C4-2B (cell line): ENCODE measurements around the gene PFKFB4.

Source experiments
- H3K27ac ChIP-seq: fragments of 450-650 bp; 2 replicates; pipeline ENCODE4 v1.5.1; 2017
- CTCF ChIP-seq: fragments of 450-650 bp; conservative IDR thresholded peaks from 2 replicates; pipeline ENCODE4 v1.5.1; 2017; ENCODE audit warnings: mild to moderate bottlenecking
- ZFX ChIP-seq: fragments of 450-650 bp; IDR thresholded peaks from 2 replicates; pipeline ENCODE4 v1.6.1; 2017

The PFKFB4 gene

GRCh38 chr3:48581621-48582481 lies 25.2 kb upstream of the PFKFB4 start:
- no peak for TF ChIP-seq CTCF
- no peak for TF ChIP-seq ZFX
- no peak overlapping the region for H3K27ac ChIP-seq

GRCh38 chr3:48576647-48577046 lies 20.0 kb upstream of the PFKFB4 start:
- no peak overlapping the region for H3K27ac ChIP-seq
- TF ChIP-seq ZFX (no peak), CTCF (no peak)

- TF ChIP-seq CTCF = no peak
- no peak for TF ChIP-seq ZFX
- no peak overlapping the region for H3K27ac ChIP-seq
Observed at GRCh38 chr3:48575366-48575765, 18.8 kb upstream of the PFKFB4 start.

- TF ChIP-seq CTCF (no peak), ZFX (no peak)
- no peak overlapping the region for H3K27ac ChIP-seq
Observed at GRCh38 chr3:48573973-48574585, 17.5 kb upstream of the PFKFB4 start.

GRCh38 chr3:48572517-48572916 lies 15.9 kb upstream of the PFKFB4 start:
- TF ChIP-seq CTCF = no peak
- TF ChIP-seq ZFX = no peak
- no peak overlapping the region for H3K27ac ChIP-seq

- TF ChIP-seq CTCF = no peak
- TF ChIP-seq ZFX = no peak
Observed at GRCh38 chr3:48571938-48572337, 15.3 kb upstream of the PFKFB4 start.

GRCh38 chr3:48569808-48570450 lies 13.3 kb upstream of the PFKFB4 start:
- no peak for TF ChIP-seq CTCF
- TF ChIP-seq ZFX = no peak
- H3K27ac ChIP-seq = no peak overlapping the region

More at GRCh38 chr3:48571938-48572337, 15.3 kb upstream of the PFKFB4 start:
- no peak overlapping the region for H3K27ac ChIP-seq
